GM23248 (cell line): Measurements from ENCODE around the gene MT1E.

Experiments
- EZH2 ChIP-seq: fragments of 200-600 bp; sonication (generic); IDR thresholded peaks from 2 replicates; pipeline ENCODE4 v1.6.1; 2018; ENCODE audit warnings: antibody characterized with exemption, mild to moderate bottlenecking; ENCODE audit not compliant: insufficient read depth, poor library complexity, severe bottlenecking
- EZH2phosphoT487 ChIP-seq: fragments of 200-600 bp; sonication (generic); IDR thresholded peaks from 2 replicates; pipeline ENCODE4 v1.6.1; 2018; ENCODE audit warnings: antibody characterized with exemption, moderate library complexity, mild to moderate bottlenecking, low read depth; ENCODE audit not compliant: insufficient read depth

- no peak for TF ChIP-seq EZH2phosphoT487
- no peak for TF ChIP-seq EZH2
Measured at GRCh38 chr16:56600398-56600999, 25.1 kb upstream of the MT1E start.
